Lower leg skin (tissue), 4 donors: Measurements from ENCODE around the gene MED27. TPM values are rescaled to one million over a fixed set of nuclear protein-coding genes. Genes with fewer than 3 reads are reported as not detected.

Experiments
- DNase-seq, 2 donors: peaks; one replicate each; pipeline ENCODE4 v3.0.0-alpha.2; 2019; ENCODE audit warnings: low spot score in 2 of 2
- H3K4me3 ChIP-seq: fragments of 200-600 bp; sonication (generic); 2 replicates; pipeline ENCODE4 v1.5.1; 2017; ENCODE audit warnings: mild to moderate bottlenecking, low read depth; ENCODE audit not compliant: poor library complexity, severe bottlenecking
- POLR2A ChIP-seq, 2 donors: fragments of 450-650 bp; IDR thresholded peaks; one replicate each; pipeline ENCODE4 v1.6.1; 2016 to 2017; ENCODE audit warnings: antibody characterized with exemption in 2 of 2, mild to moderate bottlenecking in 1 of 2, moderate library complexity in 1 of 2
- WGBS, 2 donors: methylation state at CpG; one replicate each; pipeline ENCODE4 v1.1.5; 2018; 5-methylcytosine and 5-hydroxymethylcytosine counted together
- intact Hi-C: fragments of 100-400 bp; cut with DNase I; formaldehyde crosslinking; loops from one replicate; pipeline ENCODE4 v1.15.0; 2023; ENCODE audit warnings: low total_unique reads
- total RNA-seq, 4 donors: library from RNA; depleted of rRNA; stranded (reverse); fragments of >200 nt; gene quantifications; one replicate each; pipeline ENCODE4 v1.1.0, GENCODE V29; 2016
- TF ChIP-seq, protein P1 (sequence below), 3 donors: fragments of 450-650 bp; IDR thresholded peaks; one replicate each; pipeline ENCODE4 v1.5.1; 2016; ENCODE audit warnings: antibody characterized with exemption in 3 of 3, mild to moderate bottlenecking in 3 of 3, moderate library complexity in 2 of 3

MED27 gene
- total RNA-seq, 4 donors from 2014 or later = 15.4 to 20.3 (median 16.5) TPM

DNA sequence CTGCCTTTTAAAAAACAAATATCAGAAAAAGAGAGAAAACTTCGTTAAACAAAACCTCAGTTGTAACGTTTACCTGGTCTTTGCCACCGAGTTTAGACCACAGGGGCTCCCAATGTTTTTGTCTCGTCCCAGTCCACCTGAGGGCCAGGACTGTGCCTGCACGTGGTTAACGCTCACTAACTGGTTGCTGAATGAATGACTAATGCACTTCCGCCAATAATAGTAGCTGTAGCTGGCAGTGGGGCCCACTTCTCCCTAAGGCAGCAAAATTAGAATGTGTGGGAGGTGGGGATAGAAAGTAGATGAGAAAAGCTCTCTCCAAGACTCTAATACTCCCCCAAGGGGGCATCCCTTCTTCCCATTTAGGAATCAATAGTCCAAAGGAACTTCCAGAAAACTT, 29.1 kb upstream of the MED27 start:
- TF ChIP-seq, protein P1, sequence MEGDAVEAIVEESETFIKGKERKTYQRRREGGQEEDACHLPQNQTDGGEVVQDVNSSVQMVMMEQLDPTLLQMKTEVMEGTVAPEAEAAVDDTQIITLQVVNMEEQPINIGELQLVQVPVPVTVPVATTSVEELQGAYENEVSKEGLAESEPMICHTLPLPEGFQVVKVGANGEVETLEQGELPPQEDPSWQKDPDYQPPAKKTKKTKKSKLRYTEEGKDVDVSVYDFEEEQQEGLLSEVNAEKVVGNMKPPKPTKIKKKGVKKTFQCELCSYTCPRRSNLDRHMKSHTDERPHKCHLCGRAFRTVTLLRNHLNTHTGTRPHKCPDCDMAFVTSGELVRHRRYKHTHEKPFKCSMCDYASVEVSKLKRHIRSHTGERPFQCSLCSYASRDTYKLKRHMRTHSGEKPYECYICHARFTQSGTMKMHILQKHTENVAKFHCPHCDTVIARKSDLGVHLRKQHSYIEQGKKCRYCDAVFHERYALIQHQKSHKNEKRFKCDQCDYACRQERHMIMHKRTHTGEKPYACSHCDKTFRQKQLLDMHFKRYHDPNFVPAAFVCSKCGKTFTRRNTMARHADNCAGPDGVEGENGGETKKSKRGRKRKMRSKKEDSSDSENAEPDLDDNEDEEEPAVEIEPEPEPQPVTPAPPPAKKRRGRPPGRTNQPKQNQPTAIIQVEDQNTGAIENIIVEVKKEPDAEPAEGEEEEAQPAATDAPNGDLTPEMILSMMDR (IDR thresholded peaks at IDR 0.05) = no peak
- TF ChIP-seq POLR2A (IDR thresholded peaks at IDR 0.05) = no peak
- peak in 1 of 2 donors; percentile 67 for DNase-seq
- H3K4me3 ChIP-seq = no peak overlapping the region
- 51 to 61% methylated on average over 7 of the region's 7 CpGs for WGBS, 2 donors
- intact Hi-C loops = no loop called here

DNA sequence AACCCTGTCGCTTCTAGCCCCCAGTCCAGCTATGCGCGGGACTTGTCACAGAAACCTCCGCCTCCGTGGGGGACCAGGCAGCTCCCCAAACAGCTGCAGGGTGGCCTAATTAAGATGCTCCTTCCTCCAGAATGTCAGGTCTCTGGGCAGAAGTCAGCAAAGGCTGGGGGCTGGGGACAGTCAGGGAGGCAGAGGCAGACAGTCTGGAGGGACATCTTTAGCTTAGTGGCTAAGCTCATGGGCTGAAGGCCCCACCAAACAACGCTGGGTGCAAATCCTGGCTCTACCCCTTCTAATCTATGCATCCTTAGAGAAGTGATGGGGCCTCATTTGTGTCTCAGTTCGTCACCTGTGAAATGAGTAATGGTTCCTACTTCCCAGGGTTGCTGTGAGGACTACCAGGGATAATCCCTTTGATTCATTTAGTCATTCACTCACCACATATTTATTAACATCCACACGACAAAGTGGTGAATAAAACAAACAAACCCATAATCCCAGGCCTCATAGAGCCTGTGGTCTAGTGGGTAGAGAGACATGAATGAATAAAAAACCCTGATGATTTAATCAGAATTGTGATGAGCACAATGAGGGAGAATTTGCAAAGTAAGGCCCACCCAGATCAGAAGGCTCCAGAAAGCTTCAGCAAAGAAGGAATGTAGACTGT, 20.2 kb upstream of the MED27 start:
- 68 to 70% methylated on average over 8 of the region's 8 CpGs for WGBS, 2 donors
- intact Hi-C loops = no loop called here
- H3K4me3 ChIP-seq = no peak overlapping the region
- DNase-seq = no peak
- no peak for TF ChIP-seq POLR2A (IDR thresholded peaks at IDR 0.05)
- TF ChIP-seq, protein P1 (IDR thresholded peaks at IDR 0.05) = no peak

DNA sequence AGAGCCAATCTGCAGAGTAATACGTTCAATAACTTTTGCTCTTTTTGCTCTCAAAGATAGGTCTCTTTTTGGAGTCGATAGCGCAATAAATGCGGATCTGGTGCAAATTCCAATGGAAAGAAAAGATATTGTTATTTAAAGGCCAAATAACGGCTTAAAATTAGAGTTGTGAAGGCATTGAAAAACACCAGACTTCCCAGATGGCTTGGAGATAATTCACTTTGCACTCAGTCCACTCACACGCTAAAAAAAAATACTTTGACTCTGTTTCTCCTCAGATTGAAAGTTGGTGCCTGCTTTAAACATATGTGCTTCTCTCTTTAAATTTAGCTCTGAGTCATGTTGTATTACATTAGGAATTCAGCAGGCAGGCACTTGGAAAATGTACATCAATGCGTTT, 19.5 kb upstream of the MED27 start:
- intact Hi-C loops = no loop called here
- H3K4me3 ChIP-seq = no peak overlapping the region
- WGBS, 2 donors = 79 to 80% methylated on average over 7 of the region's 7 CpGs
- TF ChIP-seq POLR2A (IDR thresholded peaks at IDR 0.05) = no peak
- TF ChIP-seq, protein P1 (IDR thresholded peaks at IDR 0.05) = no peak
- no peak for DNase-seq

DNA sequence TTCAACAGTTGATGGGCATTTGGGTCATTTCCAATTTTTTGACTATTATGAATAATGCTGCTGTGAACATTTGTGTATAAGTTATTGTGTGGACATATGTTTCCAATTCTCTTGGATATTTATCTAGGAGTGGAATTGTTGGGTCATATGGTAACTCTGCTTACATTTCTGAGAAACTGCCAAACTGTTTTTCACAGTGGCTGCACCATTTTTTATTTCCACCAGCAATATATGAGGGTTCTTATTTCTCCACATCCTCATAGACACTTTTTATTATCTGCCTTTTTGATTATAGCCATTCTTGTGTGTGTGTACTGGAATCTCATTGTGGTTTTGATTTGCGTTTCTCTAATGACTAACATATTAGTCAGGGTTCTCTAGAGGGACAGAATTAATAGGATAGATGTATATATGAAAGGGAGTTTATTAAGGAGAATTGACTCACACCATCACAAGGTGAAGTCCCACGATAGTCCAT, 14.7 kb upstream of the MED27 start:
- intact Hi-C loops = no loop called here
- TF ChIP-seq POLR2A (IDR thresholded peaks at IDR 0.05) = no peak
- TF ChIP-seq, protein P1 (IDR thresholded peaks at IDR 0.05) = no peak
- DNase-seq = no peak
- no peak overlapping the region for H3K4me3 ChIP-seq
- WGBS, 2 donors = 24 to 40% methylated on average over 2 of the region's 2 CpGs

DNA sequence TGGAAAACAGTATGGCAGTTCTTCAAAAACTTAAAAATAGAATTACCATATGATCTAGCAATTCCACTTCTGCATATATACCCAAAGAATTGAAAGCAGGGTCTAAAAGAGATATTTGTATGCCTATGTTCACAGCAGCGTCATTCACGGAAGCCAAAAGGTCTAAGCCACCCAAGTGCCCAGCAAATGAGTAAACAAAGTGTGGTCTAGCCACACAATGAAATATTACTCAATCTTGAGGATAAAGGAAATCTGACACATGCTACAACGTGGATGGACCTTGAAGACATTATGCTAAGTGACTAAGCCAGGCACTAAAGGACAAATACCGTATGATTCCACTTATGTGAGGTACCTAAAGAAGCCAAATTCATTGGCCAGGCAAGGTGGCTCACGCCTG, 11.1 kb upstream of the MED27 start:
- H3K4me3 ChIP-seq = no peak overlapping the region
- intact Hi-C loops = no loop called here
- DNase-seq = no peak
- no peak for TF ChIP-seq POLR2A (IDR thresholded peaks at IDR 0.05)
- TF ChIP-seq, protein P1 (IDR thresholded peaks at IDR 0.05) = no peak
- 80 to 85% methylated on average over 5 of the region's 5 CpGs for WGBS, 2 donors
